ENCODE results near the gene PTPN5.
A peak's percentile ranks its signal among the peaks of the same experiment; 100 is the strongest.

PTPN5 gene

GRCh38 chr11:18713646-18714442 is 77.8 kb downstream of the PTPN5 start:
- no peak overlapping the region for H3K4me3 ChIP-seq
- no peak for TF ChIP-seq CTCF (IDR thresholded peaks at IDR 0.05)
- DNase-seq (ENCODE audit: low spot score), result no peak
- H3K27ac ChIP-seq, result no peak overlapping the region

- Histone ChIP-seq H3K27ac (no peak overlapping the region), H3K4me3 (no peak overlapping the region)
- no peak for DNase-seq (ENCODE audit: low spot score)
- no peak for TF ChIP-seq CTCF (IDR thresholded peaks at IDR 0.05)
Measured at GRCh38 chr11:18710545-18710944, 81.1 kb downstream of the PTPN5 start.

- Histone ChIP-seq H3K4me3 (no peak overlapping the region), H3K27ac (no peak overlapping the region)
- no peak for TF ChIP-seq CTCF (IDR thresholded peaks at IDR 0.05)
- DNase-seq (ENCODE audit: low spot score), result no peak
Measured at GRCh38 chr11:18709414-18709813, 82.2 kb downstream of the PTPN5 start.

GRCh38 chr11:18707811-18708340 is 83.7 kb downstream of the PTPN5 start:
- no peak for DNase-seq (ENCODE audit: low spot score)
- Histone ChIP-seq H3K27ac (no peak overlapping the region), H3K4me3 (no peak overlapping the region)
- no peak for TF ChIP-seq CTCF (IDR thresholded peaks at IDR 0.05)

- peak overlapping the region; percentile 75 to 88 for H3K27ac ChIP-seq
- no peak for TF ChIP-seq CTCF (IDR thresholded peaks at IDR 0.05)
- no peak for DNase-seq (ENCODE audit: low spot score)
- peak overlapping the region; percentile 89 for H3K4me3 ChIP-seq
Measured at GRCh38 chr11:18706330-18707243, 85.0 kb downstream of the PTPN5 start.

GRCh38 chr11:18705651-18706281 is 85.8 kb downstream of the PTPN5 start:
- Histone ChIP-seq H3K4me3 (peak overlapping the region; percentile 89), H3K27ac (peak overlapping the region; percentile 75 to 88)
- DNase-seq (ENCODE audit: low spot score), result no peak
- TF ChIP-seq CTCF (IDR thresholded peaks at IDR 0.05), result no peak
